ENCODE measurements around the gene ZNF26. TPM values are rescaled to one million over a fixed set of nuclear protein-coding genes. Genes with fewer than 3 reads are reported as not detected.

Gene ZNF26
- total RNA-seq, 2 experiments from 2014 or later = 29.1 to 31.9 TPM

DNA sequence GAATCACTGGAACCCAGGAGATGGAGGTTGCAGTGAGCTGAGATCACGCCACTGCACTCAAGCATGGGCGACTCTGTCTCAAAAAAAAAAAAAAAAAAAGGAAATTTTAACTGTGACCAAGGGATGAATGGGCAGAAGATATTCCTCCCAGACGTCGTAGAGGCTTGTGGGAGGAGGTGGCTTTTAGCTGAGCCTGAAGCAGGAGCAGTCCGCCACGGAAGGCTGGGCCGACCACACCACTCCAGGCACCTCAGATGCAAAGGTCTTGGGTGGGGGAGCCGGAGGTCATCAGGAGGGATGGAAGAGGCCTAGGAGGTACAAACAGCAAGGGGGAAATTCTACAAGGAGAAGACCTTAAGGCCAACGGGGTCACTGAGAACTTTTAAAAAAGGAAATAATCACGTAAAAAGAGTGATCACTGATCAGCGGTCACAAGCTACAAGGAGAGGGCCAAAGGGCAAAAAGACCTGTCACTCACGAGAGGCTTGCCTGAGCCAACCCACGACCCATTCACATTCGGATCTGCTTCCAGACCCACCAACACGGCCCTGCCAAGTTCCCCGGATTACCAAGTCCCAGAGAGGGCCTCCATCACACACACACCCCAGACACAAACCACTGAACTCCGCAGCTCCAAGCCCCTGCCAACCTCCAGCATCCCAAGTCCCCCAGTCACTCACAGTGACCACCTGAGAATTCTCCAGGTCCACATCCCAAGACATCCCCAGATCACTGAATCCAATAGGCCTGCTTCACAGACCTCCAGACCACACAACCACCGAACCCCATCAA is 33.6 kb upstream of the ZNF26 start:
- no peak overlapping the region for H3K27ac Mint-ChIP-seq
- DNase-seq = no peak
- intact Hi-C loops (cut with DNase I, micrococcal nuclease) = no loop called here
- TF ChIP-seq CTCF (IDR thresholded peaks at IDR 0.05) = no peak
- peaks cover 32% of the 10 kb centered on the region for H3K36me3 Mint-ChIP-seq (ENCODE audit: low read depth)
- Histone ChIP-seq H3K27me3 (ENCODE audit: control insufficient read depth in 1 of 2, insufficient read depth in 2 of 2, low read length in 2 of 2) (no peaks in the 10 kb centered on the region), H3K9me3 (ENCODE audit: control insufficient read depth in 1 of 2, insufficient read depth in 1 of 2, low read length in 2 of 2) (peaks cover 23 to 52% of the 10 kb centered on the region in 2 experiments), H3K36me3 (ENCODE audit: insufficient read depth, low read length) (peaks cover 12% of the 10 kb centered on the region), H3K4me1 (ENCODE audit: insufficient read depth, low read length) (peaks cover 23% of the 10 kb centered on the region), H3K27ac (ENCODE audit: low read depth in 1 of 2, low read length in 2 of 2) (no peak overlapping the region), H3K4me3 (ENCODE audit: low read length) (no peak overlapping the region)
- no peak overlapping the region for H3K4me3 Mint-ChIP-seq
- no peak for ATAC-seq (ENCODE audit: poor library complexity)
- ChIA-PET CTCF (no interaction called here), POLR2A (no interaction called here)
- H3K27me3 Mint-ChIP-seq = no peaks in the 10 kb centered on the region
- H3K4me1 Mint-ChIP-seq (ENCODE audit: low read depth) = peaks cover 29% of the 10 kb centered on the region
- H3K9me3 Mint-ChIP-seq = peaks cover 7% of the 10 kb centered on the region

GRCh38 chr12:132953163-132953425 is 33.1 kb upstream of the ZNF26 start:
- H3K27ac Mint-ChIP-seq = no peak overlapping the region
- intact Hi-C loops (cut with DNase I, micrococcal nuclease) = no loop called here
- peaks cover 29% of the 10 kb centered on the region for H3K4me1 Mint-ChIP-seq (ENCODE audit: low read depth)
- peaks cover 10% of the 10 kb centered on the region for H3K36me3 ChIP-seq (ENCODE audit: insufficient read depth, low read length)
- no peak overlapping the region for H3K4me3 ChIP-seq (ENCODE audit: low read length)
- H3K4me1 ChIP-seq (ENCODE audit: insufficient read depth, low read length) = peaks cover 23% of the 10 kb centered on the region
- no peaks in the 10 kb centered on the region for H3K27me3 Mint-ChIP-seq
- peaks cover 18 to 49% of the 10 kb centered on the region in 2 experiments for H3K9me3 ChIP-seq (ENCODE audit: control insufficient read depth in 1 of 2, insufficient read depth in 1 of 2, low read length in 2 of 2)
- H3K27ac ChIP-seq (ENCODE audit: low read depth in 1 of 2, low read length in 2 of 2) = no peak overlapping the region
- no peaks in the 10 kb centered on the region for H3K27me3 ChIP-seq (ENCODE audit: control insufficient read depth in 1 of 2, insufficient read depth in 2 of 2, low read length in 2 of 2)
- H3K36me3 Mint-ChIP-seq (ENCODE audit: low read depth) = peaks cover 32% of the 10 kb centered on the region
- TF ChIP-seq CTCF (IDR thresholded peaks at IDR 0.05) = no peak
- DNase-seq (no peak), ATAC-seq (ENCODE audit: poor library complexity) (no peak)
- H3K9me3 Mint-ChIP-seq = peaks cover 5% of the 10 kb centered on the region
- POLR2A ChIA-PET = no interaction called here
- peak overlapping the region; percentile 56 for H3K4me3 Mint-ChIP-seq
- CTCF ChIA-PET = no interaction called here

DNA sequence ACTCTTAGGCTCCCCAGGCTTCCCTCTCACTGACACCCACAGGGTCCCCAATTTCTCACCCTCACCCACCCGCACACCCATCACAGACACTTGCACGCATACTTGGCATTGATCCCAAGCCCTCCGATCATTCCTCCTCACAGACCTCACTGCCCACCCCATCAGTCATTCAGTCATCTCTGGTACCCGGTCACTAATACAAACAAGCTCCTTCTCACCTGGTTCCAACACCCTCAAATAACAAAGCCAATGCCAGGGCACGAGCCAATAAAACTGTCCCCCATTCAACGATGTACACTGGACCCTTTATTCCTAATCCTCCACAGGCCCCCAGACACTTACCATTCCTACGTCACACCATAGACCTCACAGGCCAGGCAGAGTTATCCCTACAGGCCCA is 32.4 kb upstream of the ZNF26 start:
- peaks cover 32% of the 10 kb centered on the region for H3K36me3 Mint-ChIP-seq (ENCODE audit: low read depth)
- peaks cover 29% of the 10 kb centered on the region for H3K4me1 Mint-ChIP-seq (ENCODE audit: low read depth)
- Histone ChIP-seq H3K9me3 (ENCODE audit: control insufficient read depth in 1 of 2, insufficient read depth in 1 of 2, low read length in 2 of 2) (peaks cover 11 to 42% of the 10 kb centered on the region in 2 experiments), H3K4me3 (ENCODE audit: low read length) (no peak overlapping the region), H3K27me3 (ENCODE audit: control insufficient read depth in 1 of 2, insufficient read depth in 2 of 2, low read length in 2 of 2) (no peaks in the 10 kb centered on the region), H3K27ac (ENCODE audit: low read depth in 1 of 2, low read length in 2 of 2) (no peak overlapping the region), H3K36me3 (ENCODE audit: insufficient read depth, low read length) (peaks cover 5% of the 10 kb centered on the region), H3K4me1 (ENCODE audit: insufficient read depth, low read length) (peaks cover 23% of the 10 kb centered on the region)
- H3K27ac Mint-ChIP-seq = peak overlapping the region; percentile 20
- H3K9me3 Mint-ChIP-seq = peaks cover 5% of the 10 kb centered on the region
- no peak for DNase-seq
- ATAC-seq (ENCODE audit: poor library complexity) = no peak
- intact Hi-C loops (cut with DNase I, micrococcal nuclease) = loop anchor here in 1 of 2 experiments (2.0 kb wide), 1 partner anchor 41 kb away; no protein-coding TSS in a partner anchor
- no peaks in the 10 kb centered on the region for H3K27me3 Mint-ChIP-seq
- H3K4me3 Mint-ChIP-seq = peak overlapping the region; percentile 56
- ChIA-PET POLR2A (no interaction called here), CTCF (no interaction called here)
- TF ChIP-seq CTCF (IDR thresholded peaks at IDR 0.05) = no peak

Measured in CD4-positive, alpha-beta T cell (primary cell).